ENCODE measurements around the gene PCK2. TPM values are rescaled to one million over a fixed set of nuclear protein-coding genes. Genes with fewer than 3 reads are reported as not detected.

The PCK2 gene
- total and polyA plus RNA-seq, 2 of the 13 experiments (the other 11 are each of a cell fraction or from before 2014, with no cell fraction given), result 129 to 272 TPM

GRCh38 chr14:24058260-24058950 is 35.7 kb upstream of the PCK2 start (continued):
- TF ChIP-seq PAF1 (CRISPR knock-in tag; IDR thresholded peaks at IDR 0.05) (peak; percentile 58; the same call in 1 of the 2 replicates), NCOA2 (CRISPR knock-in tag; IDR thresholded peaks at IDR 0.05) (peak; percentile 58; the same call in 1 of the 2 replicates), ZNF180 (CRISPR knock-in tag; IDR thresholded peaks at IDR 0.05; ENCODE audit: borderline replicate concordance, low read depth) (no peak), PHF20 (CRISPR knock-in tag; IDR thresholded peaks at IDR 0.05) (peak; percentile 32; the same call in 1 of the 2 replicates), ZNF350 (CRISPR knock-in tag; IDR thresholded peaks at IDR 0.05; ENCODE audit: borderline replicate concordance, low read depth) (peak; percentile 85), TFDP2 (CRISPR knock-in tag; IDR thresholded peaks at IDR 0.05) (peak; percentile 55; the same call in 1 of the 2 replicates), CTCF (CRISPR knock-in tag; IDR thresholded peaks at IDR 0.05) (peak; percentile 99), ZFP36L1 (CRISPR knock-in tag; IDR thresholded peaks at IDR 0.05) (no peak), ZNF33B (CRISPR knock-in tag; IDR thresholded peaks at IDR 0.05) (no peak), NKX3-1 (CRISPR knock-in tag; IDR thresholded peaks at IDR 0.05) (no peak), PRDM4 (CRISPR knock-in tag; IDR thresholded peaks at IDR 0.05; ENCODE audit: borderline replicate concordance) (no peak), ZBTB4 (CRISPR knock-in tag; IDR thresholded peaks at IDR 0.05; ENCODE audit: borderline replicate concordance) (0 out of 2 replicates have a peak, but pooled peaks have one; percentile 45), ZNF331 (CRISPR knock-in tag; IDR thresholded peaks at IDR 0.05) (peak; percentile 56; the same call in 1 of the 2 replicates), ZNF782 (CRISPR knock-in tag; IDR thresholded peaks at IDR 0.05; ENCODE audit: borderline replicate concordance) (peak; percentile 78; the same call in 1 of the 2 replicates), HMG20A (CRISPR knock-in tag; IDR thresholded peaks at IDR 0.05; ENCODE audit: borderline replicate concordance) (no peak), MIXL1 (CRISPR knock-in tag; IDR thresholded peaks at IDR 0.05) (peak; percentile 83), RFX3 (CRISPR knock-in tag; IDR thresholded peaks at IDR 0.05) (no peak), PPARG (CRISPR knock-in tag; conservative IDR thresholded peaks at IDR 0.05) (peak; percentile 73; the same call in 1 of the 2 replicates), THAP7 (CRISPR knock-in tag; IDR thresholded peaks at IDR 0.05) (0 out of 2 replicates have a peak, but pooled peaks have one; percentile 50), AKAP8 (CRISPR knock-in tag; IDR thresholded peaks at IDR 0.05) (no peak), ZNF780A (CRISPR knock-in tag; IDR thresholded peaks at IDR 0.05) (no peak)
